CD4-positive, alpha-beta T cell treated with Interleukin-12 subunit alpha and Interleukin-12 subunit beta, for 1 hour (primary cell): ENCODE results near the gene SH3TC1.

Experiments used
- DNase-seq: peaks from one replicate; pipeline ENCODE4 v3.0.0-alpha.2; 2020

The SH3TC1 gene

DNA sequence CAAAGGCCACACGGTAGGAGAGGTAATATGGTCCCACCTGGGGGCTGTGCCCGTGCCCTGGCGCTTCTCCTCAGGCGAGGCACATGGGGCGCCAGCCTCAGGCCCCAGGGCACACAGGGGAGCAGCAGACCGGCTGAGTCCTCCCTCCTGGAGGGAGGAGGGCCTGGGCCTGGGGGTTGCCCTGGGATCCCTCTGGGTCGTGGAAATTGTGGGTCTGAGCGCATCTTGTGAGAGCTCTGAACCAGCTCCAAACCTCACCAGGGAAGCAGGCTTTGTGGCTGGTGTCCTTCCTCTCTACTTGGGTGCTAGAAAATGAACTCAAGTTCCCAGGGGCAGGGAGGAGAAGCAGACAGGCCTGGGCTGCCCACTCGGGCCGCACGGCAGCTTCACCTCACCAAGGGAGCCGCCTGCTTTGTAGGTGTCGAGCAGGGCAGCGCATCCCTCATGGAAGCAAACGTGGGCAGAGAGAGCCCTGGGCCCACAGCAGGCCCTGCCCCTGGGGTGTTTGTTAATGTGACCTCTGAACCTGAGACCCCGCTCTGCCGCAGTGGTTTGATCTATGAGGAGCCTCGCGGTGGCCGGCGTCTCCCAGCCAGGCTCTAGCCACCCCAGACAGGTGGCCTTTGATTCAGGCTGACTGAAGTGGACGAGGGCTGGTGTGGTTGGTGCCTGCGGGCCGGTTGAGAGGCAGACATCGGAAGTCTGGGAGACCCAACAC is 81.2 kb downstream of the SH3TC1 start:
- no peak for DNase-seq

DNA sequence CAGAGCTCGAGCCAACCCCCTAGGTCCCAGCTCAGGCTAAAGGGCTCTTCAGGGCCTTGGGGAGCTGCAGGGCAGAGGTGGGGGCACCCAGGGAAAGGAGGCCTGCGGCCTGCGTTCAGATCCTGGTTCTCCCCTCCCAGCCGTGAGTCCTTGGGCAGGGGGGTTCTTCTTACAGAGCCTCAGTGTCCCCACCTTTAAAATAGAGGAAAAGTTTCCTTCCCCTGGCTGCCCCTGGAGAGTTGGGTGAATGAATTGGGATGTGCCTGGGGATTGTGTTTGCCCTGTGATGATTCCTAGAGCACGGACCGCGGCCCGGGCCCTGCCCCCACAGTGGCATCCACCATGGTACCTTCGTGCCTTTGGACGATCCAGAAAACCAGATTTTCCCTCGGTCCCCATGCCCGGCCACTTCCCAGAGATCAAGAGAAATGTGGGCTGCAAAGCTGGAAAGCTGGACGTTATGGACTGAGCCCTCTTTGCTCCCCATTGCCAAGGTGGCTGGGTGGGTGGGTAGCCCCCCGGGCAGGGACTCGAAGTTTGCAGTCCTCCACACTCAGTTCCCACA is 81.9 kb downstream of the SH3TC1 start:
- no peak for DNase-seq

DNA sequence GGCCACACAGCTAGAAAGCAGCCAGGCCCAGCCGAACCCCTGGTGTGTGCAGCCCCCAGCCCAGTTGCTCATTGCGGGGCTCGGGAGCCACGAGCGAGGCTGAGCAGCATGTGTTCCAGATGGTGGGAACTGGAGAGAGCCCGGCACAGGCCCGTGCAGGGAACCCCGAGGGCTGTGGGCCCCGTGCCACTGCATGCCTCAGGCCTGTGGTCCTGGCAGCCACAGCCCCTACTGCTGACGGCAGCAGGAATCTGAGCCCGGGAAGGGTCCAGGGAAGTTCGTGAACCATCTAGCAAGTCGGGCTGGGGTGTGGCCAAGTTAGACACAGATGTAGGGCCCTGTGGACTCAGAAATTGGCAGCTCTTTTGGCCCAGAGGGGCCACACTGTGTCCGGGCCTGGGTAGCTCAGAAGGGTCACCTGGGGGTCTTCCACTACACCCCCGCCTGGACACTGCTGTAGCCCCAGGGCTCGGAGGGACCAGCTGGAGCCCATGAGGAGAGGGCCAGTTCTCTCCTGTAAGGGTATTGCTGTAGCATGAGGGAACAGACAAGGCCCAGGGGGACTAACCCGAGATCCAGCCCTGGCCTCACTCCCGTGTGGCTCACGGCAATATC is 82.5 kb downstream of the SH3TC1 start:
- no peak for DNase-seq

DNA sequence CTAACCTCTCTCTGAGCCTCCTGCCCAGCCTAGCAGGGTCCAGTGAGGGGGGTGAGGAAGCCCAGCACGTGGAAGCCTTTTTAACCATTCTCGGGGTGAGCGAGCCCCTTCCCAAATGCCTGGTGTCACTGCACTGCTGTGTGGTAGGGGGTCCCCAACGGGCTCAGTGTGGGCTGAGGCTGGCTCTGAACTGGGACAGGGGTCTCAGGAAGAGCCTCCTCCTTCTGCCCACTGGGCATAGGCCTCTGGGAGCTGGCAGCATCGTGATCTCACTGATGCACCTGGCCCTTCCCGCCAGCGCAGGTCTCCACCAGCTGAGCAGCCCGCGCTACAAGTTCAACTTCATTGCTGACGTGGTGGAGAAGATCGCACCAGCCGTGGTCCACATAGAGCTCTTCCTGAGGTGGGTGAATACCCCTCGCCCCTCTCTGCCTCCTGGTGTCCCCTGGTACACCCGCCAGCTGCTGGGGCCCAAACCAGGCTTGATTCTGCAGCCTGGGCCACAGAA is 83.1 kb downstream of the SH3TC1 start:
- DNase-seq, result no peak

DNA sequence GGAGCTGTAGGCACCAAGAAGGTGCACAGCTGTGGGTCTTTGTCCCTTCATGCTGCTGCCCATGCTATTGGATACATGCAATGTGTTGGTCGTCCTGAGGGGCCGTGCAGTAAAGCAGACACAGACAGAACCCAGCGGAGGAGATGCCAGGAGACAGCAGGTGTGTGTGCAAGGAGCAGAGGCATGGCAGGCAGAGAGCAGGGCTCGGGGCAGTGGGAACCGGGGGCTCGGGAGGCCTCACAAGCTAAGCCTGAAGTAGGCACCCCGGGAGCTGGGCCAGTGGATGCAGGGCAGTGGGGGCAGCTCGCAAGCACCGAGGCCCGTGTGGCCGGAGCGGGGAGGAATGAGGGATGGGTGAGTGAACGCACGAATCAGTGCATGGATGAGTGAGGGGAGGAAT is 83.7 kb downstream of the SH3TC1 start:
- DNase-seq, result no peak

DNA sequence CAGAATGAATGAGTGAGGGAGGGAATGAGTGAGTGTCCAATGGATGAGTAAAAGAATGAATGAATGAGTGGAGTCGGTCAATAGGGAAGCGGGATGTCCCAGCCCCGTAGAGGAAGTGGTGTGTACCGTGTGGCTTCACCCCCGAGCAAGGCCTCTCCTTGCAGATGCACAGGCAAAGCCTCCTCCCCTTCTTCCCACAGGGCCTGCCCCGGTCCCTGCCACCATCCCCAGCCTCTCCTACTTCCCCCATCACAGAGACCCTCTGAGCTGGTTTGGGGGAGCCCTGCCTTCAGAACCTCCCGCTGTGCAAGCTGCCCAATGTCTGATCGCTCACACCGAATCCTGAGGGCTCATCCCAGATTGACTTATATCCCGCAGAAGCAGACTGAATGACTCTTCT is 84.1 kb downstream of the SH3TC1 start:
- DNase-seq, result no peak

DNA sequence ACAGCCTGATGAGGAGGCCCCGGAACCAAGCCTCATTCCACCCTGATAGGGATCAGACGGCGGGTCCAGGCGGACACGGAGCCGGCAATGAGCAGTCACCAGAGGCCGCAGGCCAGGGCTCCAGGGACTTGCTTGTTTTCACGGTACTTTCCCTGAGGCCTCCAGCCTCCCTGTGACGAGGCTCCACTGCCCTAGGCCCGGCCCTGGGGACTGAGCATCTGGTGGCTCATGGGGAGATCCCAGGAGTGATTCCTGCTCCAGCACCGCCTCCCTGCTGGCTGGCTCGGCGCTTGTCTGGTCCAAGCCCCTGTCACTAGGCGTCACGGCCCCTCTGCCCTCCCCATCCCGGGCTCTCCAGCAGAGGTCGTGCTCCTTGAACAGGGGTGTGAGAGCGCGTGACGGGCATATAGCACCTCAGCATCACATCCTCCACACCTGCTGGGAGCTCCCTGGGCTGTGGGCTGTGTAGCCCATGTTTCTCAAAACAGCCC is 84.6 kb downstream of the SH3TC1 start:
- no peak for DNase-seq

DNA sequence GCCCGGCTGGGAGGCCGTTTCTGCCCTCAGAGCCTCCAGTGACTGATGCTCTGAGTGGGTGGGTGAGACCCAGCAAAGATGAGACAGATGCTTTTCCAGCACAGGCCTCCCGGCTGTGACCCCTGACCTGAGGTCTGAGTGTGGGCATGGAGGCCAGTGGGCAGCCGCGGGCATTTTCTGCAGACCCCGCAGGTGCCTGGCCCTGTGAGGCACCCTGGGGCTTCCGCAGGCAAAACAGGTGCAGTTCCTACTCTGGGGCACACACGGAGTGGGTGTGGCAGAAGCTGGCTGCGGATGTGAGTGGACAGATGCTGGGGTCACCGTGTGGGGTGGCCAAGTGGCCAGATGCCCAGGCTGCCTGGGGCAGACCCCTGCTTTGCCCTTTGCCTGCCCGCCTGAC is 85.3 kb downstream of the SH3TC1 start:
- DNase-seq, result no peak

DNA sequence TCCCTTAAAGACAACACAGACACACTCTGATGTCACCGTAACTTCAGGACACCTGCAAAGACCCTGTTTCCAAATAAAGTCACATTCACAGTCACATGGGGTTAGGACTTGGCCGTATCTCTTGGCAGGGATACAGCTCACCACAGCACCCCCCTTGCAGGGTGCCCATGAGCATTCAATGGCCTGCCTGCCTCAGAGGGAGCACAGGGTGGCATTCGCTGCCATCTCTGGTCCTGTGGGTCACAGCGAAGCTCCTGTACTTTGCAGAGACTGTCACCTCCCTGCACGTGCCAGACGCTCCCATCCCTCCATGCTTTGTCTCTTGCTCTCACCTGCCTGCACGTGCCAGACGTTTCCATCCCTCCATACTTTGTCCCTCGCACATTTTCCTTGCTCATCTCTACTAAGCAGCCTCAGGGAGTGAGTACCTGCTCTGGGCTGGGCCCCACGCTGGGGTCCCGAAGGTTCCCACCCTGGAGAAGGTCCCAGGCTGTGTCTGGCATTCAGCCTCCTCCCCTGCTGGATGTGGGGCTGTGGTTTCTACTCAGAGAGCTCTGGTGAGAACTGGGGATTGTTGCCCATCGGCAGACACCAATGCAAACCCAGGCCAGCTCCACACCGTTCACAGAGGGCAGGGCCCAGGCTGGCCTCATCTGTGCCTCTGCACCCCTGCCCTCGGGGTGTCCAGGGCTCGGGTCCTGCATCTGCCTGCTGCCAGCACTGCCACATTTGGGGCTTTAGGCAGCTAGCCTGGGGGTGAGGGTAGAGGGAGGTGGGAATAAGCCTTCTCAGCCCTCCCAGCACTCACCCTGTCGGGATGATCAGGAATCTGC is 86.3 kb downstream of the SH3TC1 start:
- no peak for DNase-seq

DNA sequence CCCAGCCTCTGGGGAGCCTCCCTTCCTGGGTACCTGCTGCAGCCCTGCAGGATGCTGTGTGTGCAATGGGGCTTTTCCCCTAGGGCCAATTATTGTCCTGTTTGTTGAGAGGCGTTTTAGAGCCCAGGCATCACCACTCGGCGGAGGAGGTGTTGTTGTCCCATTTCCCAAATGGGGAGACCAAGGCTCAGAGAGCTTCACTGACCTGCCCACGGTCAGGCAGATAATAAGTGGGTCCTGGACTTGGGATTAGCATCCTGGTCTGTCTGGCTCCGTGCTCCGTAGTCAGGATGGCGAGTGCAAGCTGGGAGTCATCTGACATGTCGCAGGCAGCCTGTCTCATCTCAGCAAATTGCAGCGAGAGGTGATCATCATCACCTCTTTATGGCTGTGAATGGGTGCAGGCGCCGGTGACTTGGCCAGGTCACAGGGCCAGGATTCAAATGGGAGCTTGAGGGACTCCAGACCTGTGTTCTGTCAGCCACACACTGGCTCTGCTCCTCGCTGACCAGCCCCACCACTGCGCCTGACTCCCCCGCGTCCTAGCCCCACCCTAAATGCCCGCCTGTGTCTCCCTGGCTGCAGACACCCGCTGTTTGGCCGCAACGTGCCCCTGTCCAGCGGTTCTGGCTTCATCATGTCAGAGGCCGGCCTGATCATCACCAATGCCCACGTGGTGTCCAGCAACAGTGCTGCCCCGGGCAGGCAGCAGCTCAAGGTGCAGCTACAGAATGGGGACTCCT is 87.1 kb downstream of the SH3TC1 start:
- no peak for DNase-seq

DNA sequence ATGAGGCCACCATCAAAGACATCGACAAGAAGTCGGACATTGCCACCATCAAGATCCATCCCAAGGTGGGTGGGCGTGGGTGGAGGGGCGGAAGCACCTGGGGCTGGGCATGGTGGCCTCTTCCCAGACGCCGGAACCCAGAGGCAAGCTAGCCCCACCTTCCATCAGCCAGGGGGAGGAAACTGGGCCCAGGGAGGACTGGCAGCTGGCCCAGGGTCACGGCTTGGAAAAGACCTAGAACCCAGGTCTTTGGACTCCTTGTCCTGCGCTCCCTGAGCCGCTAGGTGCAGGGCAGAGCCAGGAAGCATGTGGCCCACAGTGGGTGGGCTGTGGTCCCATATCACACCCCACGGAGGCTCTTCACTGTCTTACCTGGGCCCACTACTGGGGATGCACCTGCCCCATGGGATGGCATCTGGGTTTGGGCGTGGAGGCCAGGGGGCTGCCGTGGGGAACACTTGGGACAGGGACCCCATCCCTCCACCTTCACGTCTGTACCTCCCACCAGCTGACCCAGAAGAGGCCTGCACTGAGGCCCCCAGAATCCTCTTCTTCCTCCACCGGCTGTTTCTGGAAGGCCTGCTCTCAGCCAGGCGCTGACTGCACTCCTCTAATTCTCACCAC is 87.7 kb downstream of the SH3TC1 start:
- no peak for DNase-seq

DNA sequence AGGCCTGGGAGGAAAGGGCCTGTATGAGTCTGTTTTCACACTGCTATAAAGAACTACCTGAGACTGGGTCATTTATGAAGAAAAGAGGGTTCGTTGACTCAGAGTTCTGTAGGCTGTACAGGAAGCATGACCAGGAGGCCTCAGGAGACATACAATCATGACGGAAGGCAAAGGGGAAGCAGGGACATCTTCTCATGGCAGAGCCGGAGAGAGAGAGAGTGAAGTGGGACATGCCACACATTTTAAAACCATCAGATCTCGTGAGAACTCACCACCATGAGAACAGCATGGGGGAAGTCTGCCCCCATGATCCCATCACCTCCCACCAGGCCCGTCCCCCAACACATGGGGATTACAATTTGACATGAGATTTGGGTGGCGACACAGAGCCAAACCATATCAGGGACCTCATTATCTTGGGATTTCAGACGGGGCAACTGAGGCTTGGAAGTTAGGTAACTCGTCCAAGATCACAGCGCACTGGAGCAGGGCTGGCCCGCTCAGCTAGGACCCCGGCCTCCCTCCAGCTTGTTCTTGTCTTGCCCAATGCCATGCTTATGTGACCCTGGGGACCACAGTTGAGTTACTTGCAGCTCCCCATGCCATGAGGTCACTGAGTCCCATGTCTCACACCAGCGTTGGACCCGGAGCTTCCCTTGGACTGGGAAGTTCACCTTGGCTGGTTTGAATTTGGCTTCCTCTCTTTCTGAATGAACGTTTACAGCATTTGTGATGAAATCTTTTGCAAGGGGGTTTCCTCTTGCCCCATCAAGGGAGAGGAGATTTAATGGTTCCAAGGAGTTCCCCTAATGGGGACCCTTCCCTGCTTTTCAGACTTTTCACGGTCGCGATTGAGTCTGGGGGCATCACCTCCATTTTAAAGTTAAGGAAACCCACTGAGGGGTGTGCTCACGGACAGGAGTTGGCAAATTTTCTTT is 88.5 kb downstream of the SH3TC1 start:
- DNase-seq, result no peak

DNA sequence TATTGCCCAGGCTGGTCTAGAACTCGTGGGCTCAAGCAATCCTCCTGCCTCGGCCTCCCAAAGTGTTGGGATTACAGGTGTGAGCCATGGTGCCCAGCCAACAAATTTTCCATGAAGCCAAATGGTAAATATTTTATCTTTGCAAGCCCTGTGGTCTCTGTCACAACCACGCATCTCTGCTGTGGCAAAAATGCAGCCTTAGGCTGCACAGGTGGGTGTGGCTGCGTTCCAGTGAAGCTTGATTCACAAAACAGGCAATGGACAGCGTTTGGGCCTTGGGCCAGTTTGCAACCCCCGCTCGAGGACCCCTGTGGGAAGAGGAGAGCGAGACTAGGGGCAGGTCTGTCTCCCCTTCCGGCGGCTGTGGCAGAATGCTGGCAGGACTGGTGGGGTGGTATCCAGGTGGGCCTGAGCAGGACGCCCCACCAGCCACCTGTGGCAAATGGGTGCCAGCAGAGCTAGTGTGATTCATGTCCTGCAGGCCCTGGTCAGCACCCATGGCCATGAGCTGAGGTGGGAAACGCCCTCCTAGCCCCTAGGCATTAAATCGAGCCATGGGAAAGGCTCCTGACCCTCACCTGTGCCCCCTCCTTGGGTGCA is 90.2 kb downstream of the SH3TC1 start:
- DNase-seq, result no peak

DNA sequence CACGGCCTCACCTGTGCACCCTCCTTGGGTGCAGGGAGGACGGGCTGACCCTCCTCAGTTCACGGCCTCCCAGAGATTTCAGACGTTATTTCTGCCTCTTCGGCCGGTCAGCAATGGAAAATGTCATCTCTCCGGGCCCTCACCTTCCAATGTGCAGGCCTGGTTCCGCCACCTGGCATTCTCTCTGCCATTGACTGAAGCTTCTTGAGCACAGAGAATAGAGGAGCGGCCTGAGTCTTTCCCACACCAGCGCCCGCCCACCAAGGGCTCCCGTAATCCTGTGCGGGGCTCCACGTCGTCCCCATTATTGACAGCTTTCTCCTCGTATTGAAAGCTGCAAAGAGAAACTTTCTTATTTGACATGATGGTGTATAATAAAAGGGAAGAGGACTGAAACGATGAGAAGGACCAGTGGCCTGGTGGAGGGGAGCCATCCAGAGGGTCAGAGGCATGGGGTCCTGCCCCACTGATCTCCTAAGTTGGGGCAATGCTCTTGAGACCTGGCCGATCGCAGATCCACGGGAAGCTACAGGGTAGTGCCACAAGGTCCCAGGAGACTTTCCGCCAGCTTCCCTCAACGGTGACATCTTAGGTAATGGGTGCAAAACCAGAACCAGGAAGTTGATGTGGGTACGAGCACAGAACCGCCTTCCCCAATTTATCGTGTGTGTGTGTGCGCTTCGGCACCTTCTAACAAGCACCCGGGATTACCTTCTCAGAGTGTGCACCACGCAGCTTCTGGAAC is 91.0 kb downstream of the SH3TC1 start:
- no peak for DNase-seq

DNA sequence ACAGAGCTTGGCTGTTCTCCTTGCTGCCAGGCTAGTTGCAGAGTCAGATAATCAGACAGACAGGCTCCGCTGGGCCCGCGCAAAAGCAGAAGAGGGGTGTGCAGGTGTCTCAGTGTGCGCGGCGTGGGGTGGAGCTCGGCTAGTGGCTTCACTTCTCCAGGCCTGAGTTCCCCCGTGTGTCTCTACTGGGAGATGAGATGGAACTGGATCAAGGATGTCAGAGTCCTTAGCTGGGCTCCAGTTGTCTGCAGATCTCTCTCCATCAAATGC is 91.5 kb downstream of the SH3TC1 start:
- no peak for DNase-seq
